Fibroblast of skin of left biceps (primary cell): ENCODE results near the gene C3orf85.
A peak's percentile ranks its signal among the peaks of the same experiment; 100 is the strongest.

Experiments
- DNase-seq, 2 experiments: peaks; one replicate each; pipeline ENCODE4 v3.0.0-alpha.2; 2013; ENCODE audit warnings: low read depth in 2 of 2

The C3orf85 gene

GRCh38 chr3:109152320-109152719 lies 15.8 kb downstream of the C3orf85 start:
- DNase-seq = no peak

DNA sequence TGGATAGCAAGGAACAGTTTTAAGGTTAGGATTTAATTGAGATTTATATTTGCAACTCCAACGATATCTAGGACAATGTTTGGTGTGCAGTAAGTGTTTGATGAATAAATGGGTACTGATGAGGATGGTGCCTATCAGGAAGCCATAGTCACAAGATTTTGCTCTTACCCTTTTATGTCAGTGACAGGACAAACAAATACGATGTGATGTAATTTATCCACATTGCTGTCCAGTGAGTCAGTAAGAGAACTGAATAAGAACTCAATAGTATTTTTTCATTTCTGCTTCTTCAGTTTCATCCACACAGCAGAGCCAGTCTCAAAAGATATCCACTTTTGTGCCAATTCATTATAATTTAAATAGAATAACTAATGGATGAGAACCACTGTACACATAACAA lies 18.5 kb downstream of the C3orf85 start:
- DNase-seq = no peak

GRCh38 chr3:109155828-109156227 lies 19.3 kb downstream of the C3orf85 start:
- no peak for DNase-seq

- no peak for DNase-seq
These were observed 25.1 kb downstream of the C3orf85 start for GRCh38 chr3:109161487-109162123.

GRCh38 chr3:109165905-109166304 lies 29.4 kb downstream of the C3orf85 start:
- no peak for DNase-seq

DNA sequence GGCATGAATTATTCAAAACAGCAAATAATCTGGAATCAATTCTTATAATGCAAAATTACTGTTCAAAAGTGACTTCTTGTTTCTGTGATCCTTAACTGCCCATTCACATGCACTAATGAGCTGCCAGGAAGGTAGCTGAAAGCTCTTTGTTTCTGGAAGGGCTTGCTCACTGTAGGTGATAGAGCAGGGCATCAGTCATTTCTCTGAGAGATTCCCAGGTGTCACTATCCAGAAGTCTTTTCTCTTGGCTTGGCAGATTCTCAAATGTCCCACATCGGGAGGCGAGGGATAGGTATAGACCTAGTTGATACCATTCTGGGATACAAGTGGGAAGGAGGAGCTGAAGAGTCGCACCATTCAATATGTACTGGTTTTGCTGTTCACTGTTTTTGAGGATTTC lies 35.0 kb downstream of the C3orf85 start:
- DNase-seq = no peak

DNA sequence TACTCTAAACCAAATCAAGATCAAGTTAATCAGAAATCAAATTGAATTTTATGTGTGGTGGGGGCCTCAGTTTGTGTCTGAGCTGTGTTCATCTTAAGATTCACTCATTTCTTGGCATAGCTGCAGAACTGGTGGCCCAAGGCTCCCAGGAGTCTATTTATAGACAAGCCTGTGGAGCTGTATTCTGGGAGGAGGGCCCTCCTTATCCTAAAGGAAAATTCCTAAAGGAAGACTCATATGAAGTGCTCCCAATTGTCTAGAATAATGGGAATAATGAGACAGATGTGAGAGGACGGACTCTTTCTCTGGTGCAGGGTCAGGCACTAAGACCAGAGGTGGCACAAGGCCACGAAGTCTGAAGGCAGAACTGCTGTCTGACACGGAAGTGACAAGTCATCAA lies 38.9 kb downstream of the C3orf85 start:
- no peak for DNase-seq

GRCh38 chr3:109176726-109177125 lies 40.2 kb downstream of the C3orf85 start:
- no peak for DNase-seq

- DNase-seq = no peak
These were observed 41.4 kb downstream of the C3orf85 start for GRCh38 chr3:109177908-109178307.

GRCh38 chr3:109178708-109179107 lies 42.2 kb downstream of the C3orf85 start:
- no peak for DNase-seq

- DNase-seq = no peak
These were observed 48.2 kb downstream of the C3orf85 start for GRCh38 chr3:109184726-109185125.

DNA sequence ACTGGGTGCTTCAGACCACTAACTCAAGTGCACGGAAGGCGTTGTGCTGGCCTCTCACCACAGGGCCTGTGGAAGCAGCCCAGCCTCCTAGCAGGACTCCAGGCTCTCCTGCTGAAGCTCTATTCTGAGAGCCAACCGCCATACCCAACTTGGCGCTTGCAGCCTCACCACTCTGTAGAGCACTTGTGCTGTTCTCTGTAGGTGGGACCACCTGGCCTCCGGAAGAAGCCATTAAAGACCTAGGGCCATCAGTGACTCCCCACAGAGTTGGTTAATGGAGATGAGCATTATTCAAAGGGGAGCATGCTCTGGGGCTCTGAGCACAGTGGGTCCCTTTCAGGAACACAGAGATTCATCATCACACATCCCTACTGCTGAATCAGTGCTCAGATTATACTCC lies 50.9 kb downstream of the C3orf85 start:
- no peak for DNase-seq

GRCh38 chr3:109188741-109189140 lies 52.2 kb downstream of the C3orf85 start:
- DNase-seq = no peak

DNA sequence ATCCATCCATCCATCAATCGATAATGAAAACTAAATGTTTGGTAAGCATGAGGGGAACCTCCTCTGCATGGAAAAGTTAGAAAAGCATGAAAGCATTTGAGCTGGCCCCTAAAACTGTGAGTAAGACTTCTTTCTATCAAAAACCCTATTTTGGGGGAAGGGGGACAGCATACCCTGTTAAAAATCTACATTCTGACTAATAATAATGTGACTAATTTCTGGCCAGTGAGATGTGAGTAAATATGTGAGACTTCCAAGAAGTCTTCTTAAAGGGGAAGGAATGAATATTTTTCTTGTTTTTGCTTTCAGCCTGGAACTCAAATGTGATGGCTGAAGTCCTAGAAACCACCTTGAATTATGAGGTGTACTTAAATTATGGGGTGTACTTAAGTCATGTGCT lies 54.9 kb downstream of the C3orf85 start:
- DNase-seq = no peak

- peak in 1 of 2 experiments; percentile 9 for DNase-seq
These were observed 59.3 kb downstream of the C3orf85 start for GRCh38 chr3:109195815-109196214.
